Esophagus muscularis mucosa (tissue), 4 donors: ENCODE data around the gene TLX1. TPM values are rescaled to one million over a fixed set of nuclear protein-coding genes. Genes with fewer than 3 reads are reported as not detected.

Experiments
- DNase-seq: peaks from one replicate; pipeline ENCODE4 v3.0.0-alpha.2; 2017; ENCODE audit errors: extremely low spot score
- H3K27ac ChIP-seq, 4 donors: fragments of 200-600 bp; sonication (generic); replicated peaks in 1 of 4; 1 replicate in 3 of 4; 2 replicates in 1 of 4; pipeline ENCODE4 v1.5.1; 2016 to 2019; ENCODE audit warnings: mild to moderate bottlenecking in 1 of 4
- H3K27me3 ChIP-seq, 4 donors: fragments of 200-600 bp; sonication (generic); one replicate each; pipeline versions ENCODE4 v1.5.1 to v1.6.0; 2016 to 2019
- H3K36me3 ChIP-seq, 4 donors: fragments of 200-600 bp; sonication (generic); one replicate each; pipeline ENCODE4 v1.5.1; 2016 to 2019
- H3K4me1 ChIP-seq, 4 donors: fragments of 200-600 bp; sonication (generic); one replicate each; pipeline ENCODE4 v1.5.1; 2016 to 2019
- H3K4me3 ChIP-seq, 4 donors: fragments of 200-600 bp; sonication (generic); 1 replicate in 2 of 4; 2 replicates in 2 of 4; pipeline ENCODE4 v1.5.1; 2016 to 2019; ENCODE audit warnings: mild to moderate bottlenecking in 4 of 4, moderate library complexity in 1 of 4
- H3K9me3 ChIP-seq, 4 donors: fragments of 200-600 bp; sonication (generic); 1 replicate in 3 of 4; 2 replicates in 1 of 4; pipeline ENCODE4 v1.5.1; 2016 to 2019
- CTCF ChIP-seq, 3 experiments: fragments of 200-600 bp in 2 of 3; fragments of 450-650 bp in 1 of 3; sonication (generic) in 2 of 3; IDR thresholded peaks; one replicate each; pipeline ENCODE4 v1.5.1; 2017 to 2019; ENCODE audit warnings: antibody characterized with exemption in 3 of 3, mild to moderate bottlenecking in 2 of 3, moderate library complexity in 1 of 3
- EP300 ChIP-seq: sonication (generic); formaldehyde crosslinking; IDR thresholded peaks from one replicate; pipeline ENCODE4 v1.6.1; 2017; ENCODE audit warnings: antibody characterized with exemption
- POLR2A ChIP-seq: fragments of 450-650 bp; IDR thresholded peaks from one replicate; pipeline ENCODE4 v1.6.1; 2017; ENCODE audit warnings: antibody characterized with exemption, moderate library complexity, mild to moderate bottlenecking, low read depth
- POLR2AphosphoS5 ChIP-seq, 2 donors: sonication (generic); formaldehyde crosslinking; IDR thresholded peaks; one replicate each; pipeline ENCODE4 v1.6.1; 2017; ENCODE audit warnings: antibody characterized with exemption in 2 of 2
- WGBS: methylation state at CpG from one replicate; pipeline ENCODE4 v1.1.5; 2018; 5-methylcytosine and 5-hydroxymethylcytosine counted together
- intact Hi-C: fragments of 100-400 bp; cut with DNase I; formaldehyde crosslinking; loops from one replicate; pipeline ENCODE4 v1.15.1; 2023
- total RNA-seq, 4 donors: library from RNA; depleted of rRNA; stranded (reverse); fragments of >200 nt; gene quantifications; one replicate each; pipeline versions ENCODE4 v1.1.0 to v1.2.1, GENCODE V29; 2016

The TLX1 gene
- total RNA-seq, result not detected

- peaks cover 37 to 51% (median 46%) of the 10 kb centered on the region in 4 donors for H3K4me1 ChIP-seq
- no peak for DNase-seq
- peak within 1 kb of the TSS; percentile 43 to 52 (median 46) for H3K4me3 ChIP-seq
These were observed at the start of gene TLX1 for GRCh38 chr10:101130984-101131961. Gene TLX1 (plus strand): TSS chr10:101131300. CDS start chr10:101131542, 242 bp downstream.

GRCh38 chr10:101085846-101086245 lies 45.3 kb upstream of the TLX1 start:
- DNase-seq, result no peak
- no peak overlapping the region for H3K27ac ChIP-seq
- peaks cover 0 to 93% (median 4%) of the 10 kb centered on the region in 4 donors for H3K27me3 ChIP-seq
- 65% methylated on average over 5 of the region's 6 CpGs for WGBS
- intact Hi-C loops, result no loop called here
- H3K4me3 ChIP-seq, result no peak overlapping the region
- H3K36me3 ChIP-seq, result no peaks in the 10 kb centered on the region
- no peaks in the 10 kb centered on the region for H3K9me3 ChIP-seq
- no peak for TF ChIP-seq EP300
- no peak for TF ChIP-seq CTCF (IDR thresholded peaks at IDR 0.05)
- TF ChIP-seq POLR2AphosphoS5 (IDR thresholded peaks at IDR 0.05), result no peak
- no peak for TF ChIP-seq POLR2A
- no peaks in the 10 kb centered on the region for H3K4me1 ChIP-seq

More at GRCh38 chr10:101130984-101131961, at the start of gene TLX1:
- Histone ChIP-seq H3K9me3 (no peaks in the 10 kb centered on the region), H3K36me3 (no peaks in the 10 kb centered on the region), H3K27me3 (peaks cover 6 to 100% (median 73%) of the 10 kb centered on the region in 4 donors), H3K27ac (no peak within 1 kb of the TSS)
- intact Hi-C loops, result no loop called here
- 2% methylated on average over 48 of the region's 83 CpGs for WGBS
- TF ChIP-seq CTCF (IDR thresholded peaks at IDR 0.05) (no peak), POLR2A (no peak), POLR2AphosphoS5 (IDR thresholded peaks at IDR 0.05) (no peak), EP300 (no peak)

DNA sequence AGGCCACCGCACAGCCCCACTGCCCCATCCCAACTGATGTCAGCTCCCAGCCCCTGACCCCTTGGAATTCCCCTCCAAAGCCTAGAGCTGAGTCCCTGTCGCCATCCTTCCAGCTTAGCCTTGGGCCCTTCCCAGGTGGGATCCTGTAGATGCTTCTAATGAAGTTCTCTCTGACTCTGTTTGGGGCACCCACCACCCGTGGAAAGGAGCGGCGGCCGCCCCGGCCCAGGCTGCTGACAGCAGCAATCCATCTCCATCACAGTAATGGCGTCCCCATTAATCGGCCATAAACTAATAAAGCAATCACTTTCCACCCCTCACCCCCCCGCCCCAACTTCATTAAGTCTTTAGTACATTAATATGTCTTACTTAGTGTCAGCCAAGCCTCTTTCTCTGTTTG lies 43.7 kb upstream of the TLX1 start:
- intact Hi-C loops, result no loop called here
- no peak overlapping the region for H3K27ac ChIP-seq
- H3K4me1 ChIP-seq, result no peaks in the 10 kb centered on the region
- peaks cover 0 to 97% (median 10%) of the 10 kb centered on the region in 4 donors for H3K27me3 ChIP-seq
- H3K9me3 ChIP-seq, result no peaks in the 10 kb centered on the region
- 62% methylated on average over 5 of the region's 10 CpGs for WGBS
- no peaks in the 10 kb centered on the region for H3K36me3 ChIP-seq
- no peak for DNase-seq
- H3K4me3 ChIP-seq, result no peak overlapping the region
- no peak for TF ChIP-seq POLR2AphosphoS5 (IDR thresholded peaks at IDR 0.05)
- TF ChIP-seq EP300, result no peak
- TF ChIP-seq POLR2A, result no peak
- no peak for TF ChIP-seq CTCF (IDR thresholded peaks at IDR 0.05)

- WGBS, result 28% methylated on average over 14 of the region's 14 CpGs
These were observed 43.1 kb upstream of the TLX1 start for GRCh38 chr10:101087965-101088364.

More at GRCh38 chr10:101087965-101088364, 43.1 kb upstream of the TLX1 start:
- no peak overlapping the region for H3K4me3 ChIP-seq
- no peak overlapping the region for H3K27ac ChIP-seq
- no peaks in the 10 kb centered on the region for H3K9me3 ChIP-seq
- TF ChIP-seq CTCF (IDR thresholded peaks at IDR 0.05) (no peak), EP300 (no peak), POLR2A (no peak), POLR2AphosphoS5 (IDR thresholded peaks at IDR 0.05) (no peak)
- no peaks in the 10 kb centered on the region for H3K36me3 ChIP-seq
- intact Hi-C loops, result no loop called here
- no peak for DNase-seq
- no peaks in the 10 kb centered on the region for H3K4me1 ChIP-seq
- H3K27me3 ChIP-seq, result peaks cover 0 to 97% (median 14%) of the 10 kb centered on the region in 4 donors
